PC-9 (cell line): ENCODE data around the gene POLD1.

Source experiments
- EZH2 ChIP-seq: fragments of 200-600 bp; sonication (generic); IDR thresholded peaks from 2 replicates; pipeline ENCODE4 v1.8.0; 2017; ENCODE audit warnings: antibody characterized with exemption, low read depth
- TF ChIP-seq, protein P1 (sequence below): fragments of 200-600 bp; sonication (generic); conservative IDR thresholded peaks from 2 replicates; pipeline ENCODE4 v1.6.1; 2017; ENCODE audit warnings: mixed run types, antibody characterized with exemption, mild to moderate bottlenecking, moderate library complexity

DNA sequence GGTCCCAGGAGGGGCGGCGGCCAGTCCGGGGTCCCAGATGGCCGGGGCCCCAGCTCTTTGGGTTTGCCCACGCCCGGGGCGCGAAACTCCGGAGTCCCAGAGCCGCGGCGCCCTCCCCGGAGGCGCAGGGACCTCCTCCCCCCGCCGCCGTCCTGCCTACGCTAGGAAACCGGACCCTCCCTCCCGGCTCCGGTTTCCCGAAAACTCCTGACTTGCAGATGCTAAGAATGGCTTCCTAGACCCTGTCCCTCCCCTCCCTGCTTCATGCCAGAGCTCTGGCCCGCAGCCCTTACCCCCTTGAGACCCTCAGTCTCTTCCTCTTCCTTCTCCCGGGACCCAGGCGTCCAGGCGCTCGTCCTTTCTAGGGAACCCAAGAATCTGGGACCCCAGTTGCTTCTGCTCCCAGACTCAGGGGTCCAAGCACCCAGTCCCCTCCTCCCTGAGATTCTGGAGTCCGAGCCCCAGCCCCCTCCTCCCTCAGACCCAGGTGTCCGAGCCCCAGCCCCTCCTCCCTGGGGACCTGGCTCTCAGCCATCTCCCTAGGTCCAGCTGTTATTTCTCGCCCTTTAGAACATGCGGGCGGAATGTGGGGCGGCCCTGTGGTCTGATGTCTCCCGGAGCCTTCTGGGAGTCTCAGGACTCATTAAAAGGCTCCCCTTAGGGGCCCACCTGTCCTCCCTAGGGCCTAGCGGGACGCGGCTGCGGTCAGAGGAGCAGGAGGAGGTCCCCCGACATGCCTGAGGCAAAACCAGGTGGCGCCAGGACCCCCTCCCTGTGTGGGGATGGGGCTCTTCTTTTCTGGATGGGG is 48.3 kb downstream of the POLD1 start, which contains the start of gene MYBPC2:
- TF ChIP-seq, protein P1, sequence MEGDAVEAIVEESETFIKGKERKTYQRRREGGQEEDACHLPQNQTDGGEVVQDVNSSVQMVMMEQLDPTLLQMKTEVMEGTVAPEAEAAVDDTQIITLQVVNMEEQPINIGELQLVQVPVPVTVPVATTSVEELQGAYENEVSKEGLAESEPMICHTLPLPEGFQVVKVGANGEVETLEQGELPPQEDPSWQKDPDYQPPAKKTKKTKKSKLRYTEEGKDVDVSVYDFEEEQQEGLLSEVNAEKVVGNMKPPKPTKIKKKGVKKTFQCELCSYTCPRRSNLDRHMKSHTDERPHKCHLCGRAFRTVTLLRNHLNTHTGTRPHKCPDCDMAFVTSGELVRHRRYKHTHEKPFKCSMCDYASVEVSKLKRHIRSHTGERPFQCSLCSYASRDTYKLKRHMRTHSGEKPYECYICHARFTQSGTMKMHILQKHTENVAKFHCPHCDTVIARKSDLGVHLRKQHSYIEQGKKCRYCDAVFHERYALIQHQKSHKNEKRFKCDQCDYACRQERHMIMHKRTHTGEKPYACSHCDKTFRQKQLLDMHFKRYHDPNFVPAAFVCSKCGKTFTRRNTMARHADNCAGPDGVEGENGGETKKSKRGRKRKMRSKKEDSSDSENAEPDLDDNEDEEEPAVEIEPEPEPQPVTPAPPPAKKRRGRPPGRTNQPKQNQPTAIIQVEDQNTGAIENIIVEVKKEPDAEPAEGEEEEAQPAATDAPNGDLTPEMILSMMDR, result no peak
- TF ChIP-seq EZH2, result no peak
